Measurements from ENCODE around the gene FASN.

DNA sequence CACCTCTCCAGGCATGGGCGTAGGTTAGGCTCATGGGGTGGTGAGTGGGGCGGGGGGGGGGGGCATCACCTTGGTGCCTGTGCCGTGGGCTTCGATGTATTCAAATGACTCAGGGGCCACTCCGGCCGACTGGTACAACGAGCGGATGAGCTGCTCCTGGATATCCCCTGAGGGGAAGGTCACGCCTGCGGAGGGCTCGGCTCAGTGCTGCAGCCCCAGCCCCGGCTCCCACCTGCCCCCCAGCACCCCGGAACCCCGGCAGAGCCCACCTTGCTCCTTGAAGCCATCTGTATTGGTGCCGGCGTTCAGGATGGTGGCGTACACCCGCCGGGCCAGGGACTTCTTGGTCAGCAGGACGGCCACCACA lies 5.4 kb downstream of the FASN start:
- TF ChIP-seq GATA3 (IDR thresholded peaks at IDR 0.05; ENCODE audit: low read depth, low read length) (no peak), GATA2 (IDR thresholded peaks at IDR 0.05; ENCODE audit: low read depth, low read length) (no peak)
